NOMO-1 (cell line): ENCODE measurements around the gene RASL10B.

ENCODE experiments used
- DNase-seq, 2 experiments: peaks; one replicate each; lab custom pipeline; 2025; ENCODE audit not compliant: unreplicated experiment in 2 of 2; lab: John Stamatoyannopoulos, UW

The RASL10B gene

DNA sequence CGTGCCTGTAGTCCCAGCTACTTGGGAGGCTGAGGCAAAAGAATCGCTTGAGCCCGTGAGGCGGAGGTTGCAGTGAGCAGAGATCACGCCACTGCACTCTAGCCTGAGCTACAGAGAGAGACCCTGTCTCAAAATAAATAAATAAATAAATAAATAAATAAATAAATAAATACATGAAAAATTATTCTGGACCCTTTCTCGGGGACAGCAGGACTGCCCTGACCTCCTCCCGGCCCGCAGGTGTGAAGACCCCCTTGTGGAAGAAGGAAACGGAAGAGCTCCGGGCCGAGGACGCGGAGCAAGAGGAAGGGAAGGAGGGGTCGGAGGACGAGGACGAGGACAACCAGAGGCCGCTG is 32.3 kb downstream of the RASL10B start:
- DNase-seq = no peak

DNA sequence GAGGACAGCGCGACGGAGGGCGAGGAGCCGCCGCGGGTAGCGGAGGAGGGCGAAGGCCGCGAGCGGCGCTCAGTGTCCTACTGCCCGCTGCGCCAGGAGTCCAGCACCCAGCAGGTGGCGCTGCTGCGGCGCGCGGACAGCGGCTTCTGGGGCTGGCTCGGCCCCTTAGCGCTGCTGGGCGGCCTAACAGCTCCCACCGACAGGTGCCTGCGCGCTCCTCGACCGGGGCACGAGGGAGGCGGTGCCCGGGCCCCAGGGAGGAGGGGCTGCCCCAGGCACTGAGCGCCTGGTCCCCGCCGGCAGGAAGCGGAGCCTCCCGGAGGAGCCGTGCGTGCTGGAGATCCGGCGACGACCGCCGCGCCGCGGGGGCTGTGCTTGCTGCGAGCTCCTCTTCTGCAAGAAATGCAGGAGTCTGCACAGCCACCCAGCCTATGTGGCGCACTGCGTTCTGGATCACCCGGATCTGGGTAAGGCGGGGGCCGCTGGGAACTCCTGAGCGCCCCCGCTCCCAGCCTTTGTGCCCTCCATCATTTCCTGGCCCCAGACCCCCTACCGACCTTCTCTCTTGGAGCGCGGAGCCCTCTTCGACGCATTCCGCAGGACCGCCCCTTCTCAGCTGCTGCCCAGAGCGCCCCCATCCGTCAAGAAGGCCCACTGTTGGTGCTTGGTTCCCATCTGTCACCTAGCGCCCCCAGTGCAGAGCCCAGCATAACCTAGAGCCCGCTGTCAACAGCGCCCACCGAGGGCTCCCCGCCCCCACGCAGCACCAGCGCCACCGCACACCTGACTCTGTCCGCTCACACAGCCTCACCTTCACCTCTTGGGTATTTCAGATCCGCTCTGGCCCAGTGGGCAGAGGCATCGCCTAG is 32.9 kb downstream of the RASL10B start:
- DNase-seq = peak; percentile 84 to 94

DNA sequence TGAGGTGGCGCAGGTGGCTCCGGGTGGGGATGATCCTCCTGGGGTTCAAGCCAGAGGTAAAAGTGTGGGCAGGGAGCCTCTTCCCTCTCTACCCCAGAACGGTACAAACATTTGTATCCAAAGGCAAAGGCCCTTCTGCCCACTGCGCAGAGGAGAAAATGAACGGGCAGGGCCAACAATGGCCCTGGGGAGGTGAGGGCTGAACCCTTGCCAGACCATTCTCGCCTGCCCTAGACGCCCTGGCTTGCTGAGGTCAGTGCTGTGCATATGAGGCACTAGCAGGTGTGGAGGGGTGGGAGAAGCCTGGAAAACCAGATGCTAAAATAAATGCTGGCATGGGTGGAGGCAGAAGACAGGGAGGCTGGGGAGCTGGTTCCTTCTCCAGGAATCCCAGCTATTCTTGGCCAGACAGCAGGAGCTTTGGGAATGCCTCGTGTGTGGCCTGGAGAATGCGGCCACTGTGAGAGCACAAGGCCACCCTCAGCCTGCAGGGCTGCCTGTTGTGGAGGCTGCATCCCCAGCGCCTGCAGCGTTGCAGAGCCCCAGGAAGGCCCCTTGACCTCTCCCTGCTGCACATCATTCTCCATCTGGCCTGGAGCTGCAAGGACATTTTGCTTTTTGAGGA is 33.8 kb downstream of the RASL10B start:
- no peak for DNase-seq

DNA sequence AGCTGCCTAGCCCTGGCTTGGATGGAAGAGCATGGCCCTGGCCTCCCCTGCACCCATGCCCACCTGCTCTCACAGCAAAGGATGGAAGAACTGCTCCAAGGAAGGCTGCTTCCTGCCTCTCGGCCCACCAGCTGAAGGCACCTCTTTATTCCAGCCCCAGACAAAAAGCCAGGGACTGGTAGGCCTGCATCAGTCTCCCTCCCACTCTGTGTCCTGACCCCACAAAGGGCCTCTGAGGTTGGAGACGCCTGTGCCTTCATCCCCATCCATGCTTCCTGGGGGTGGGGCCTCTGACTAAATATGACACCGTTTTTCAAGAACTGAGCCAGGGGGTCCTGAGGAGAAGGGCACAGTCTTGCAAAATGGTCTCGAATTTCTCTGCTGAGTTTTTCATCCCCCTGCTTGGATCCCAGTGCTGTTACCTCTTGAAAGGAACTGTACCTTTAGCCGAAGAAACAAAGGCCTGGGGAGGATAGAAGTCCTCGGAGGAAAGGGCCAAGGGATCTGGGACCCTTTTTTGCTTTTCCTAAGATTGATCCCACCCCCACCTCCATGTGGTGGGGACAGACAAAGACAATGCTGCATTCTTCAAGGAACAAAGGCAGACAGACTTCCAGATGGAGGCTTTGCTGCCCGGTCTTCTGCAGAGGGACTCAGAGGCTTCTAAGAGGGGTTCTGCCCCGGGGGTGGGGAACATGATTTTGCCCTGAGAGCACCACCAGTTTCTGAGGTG is 34.5 kb downstream of the RASL10B start:
- DNase-seq = no peak

DNA sequence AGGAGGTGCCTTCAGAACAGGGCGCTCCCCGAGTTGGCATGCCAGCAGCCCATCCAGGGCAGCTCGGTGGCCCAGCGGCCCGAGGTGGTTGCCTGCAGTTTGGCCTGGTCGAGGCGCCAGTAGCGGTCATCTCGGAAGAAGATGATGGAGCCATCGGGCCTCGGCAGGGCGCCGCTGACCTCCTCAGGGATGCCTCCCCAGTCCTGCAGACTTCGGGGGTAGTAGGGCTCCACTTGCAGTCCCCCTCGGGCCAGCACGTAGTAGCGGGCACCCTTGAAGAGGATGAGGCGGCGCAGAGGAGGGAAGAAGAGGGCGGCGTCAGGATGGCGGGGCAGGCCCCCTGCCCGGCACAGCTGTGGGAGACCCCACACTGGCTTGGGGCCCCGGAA is 35.0 kb downstream of the RASL10B start:
- no peak for DNase-seq

DNA sequence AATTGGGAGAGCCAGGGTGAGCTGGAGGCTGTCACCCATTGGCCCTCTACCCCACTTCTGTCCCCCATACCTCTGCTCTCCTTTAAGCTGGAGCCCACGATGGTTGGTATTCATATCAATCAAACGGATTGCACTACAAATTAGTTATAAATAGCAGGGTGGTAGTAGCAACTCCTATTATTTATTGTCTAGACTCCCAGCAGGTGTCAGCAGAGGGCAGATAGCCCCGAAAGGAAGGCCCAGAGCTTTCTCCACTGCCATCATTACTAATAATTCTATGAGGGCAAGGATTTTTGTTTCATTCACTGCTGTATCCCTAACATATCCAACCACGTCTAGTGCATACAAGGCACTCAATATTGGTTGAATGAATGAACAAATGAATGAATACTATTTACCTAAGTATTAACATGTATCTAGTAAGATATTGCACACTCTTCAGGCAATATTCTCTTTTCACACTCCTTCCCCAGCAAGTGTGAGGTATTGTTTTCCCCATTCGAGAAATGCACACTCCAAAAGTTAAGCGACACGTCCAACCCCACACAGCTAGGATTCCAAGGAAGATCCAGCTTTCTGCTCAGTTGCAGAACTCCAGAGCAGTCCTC is 35.6 kb downstream of the RASL10B start:
- peak in 1 of 2 experiments; percentile 45 for DNase-seq

DNA sequence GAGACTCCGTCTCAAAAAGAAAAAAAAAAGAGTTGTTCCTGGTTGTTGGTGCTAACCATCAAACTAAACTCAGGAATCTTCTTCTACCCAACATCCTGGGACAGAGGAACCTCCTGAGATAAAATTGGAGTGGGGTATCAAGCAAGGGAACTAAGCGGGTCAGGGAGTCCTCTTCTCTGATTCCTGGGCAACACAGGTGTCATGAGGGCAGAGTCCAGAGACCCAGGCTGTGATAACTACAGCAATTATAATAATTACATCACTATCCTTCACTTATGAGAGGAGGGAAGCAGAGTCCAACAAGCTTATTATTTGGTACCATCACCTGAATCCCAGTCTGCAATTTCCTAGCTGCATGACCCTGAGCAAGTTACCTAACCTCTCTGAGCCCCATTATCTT is 37.4 kb downstream of the RASL10B start:
- DNase-seq = no peak

DNA sequence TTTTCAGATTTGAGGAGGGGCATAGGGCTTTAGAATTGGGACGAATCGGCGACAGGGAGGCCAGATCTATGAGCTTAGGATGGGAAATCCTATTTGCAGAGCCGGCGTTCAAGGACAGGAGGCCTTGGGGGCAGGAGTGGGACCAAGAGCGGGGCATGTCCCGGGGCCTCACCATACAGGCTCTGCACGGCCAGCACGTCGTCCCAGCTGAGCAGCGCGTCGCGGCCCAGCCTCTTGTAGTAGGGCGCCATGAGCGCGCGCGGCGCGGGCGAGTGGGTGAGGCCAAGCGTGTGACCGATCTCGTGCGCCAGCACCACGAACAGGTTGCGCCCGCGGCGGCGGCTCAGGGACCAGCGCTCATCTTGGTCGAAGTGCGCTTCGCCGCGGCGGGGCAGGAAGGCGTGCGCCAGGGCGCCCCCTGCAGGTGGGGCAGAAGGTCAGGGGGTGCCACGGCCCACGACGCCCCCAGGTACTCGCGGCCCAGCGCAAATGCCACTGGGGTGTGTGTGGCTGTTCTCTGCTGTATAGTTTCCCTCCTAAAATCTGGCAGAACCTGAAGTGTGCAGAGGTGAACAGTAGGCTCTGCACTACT is 38.6 kb downstream of the RASL10B start:
- no peak for DNase-seq

DNA sequence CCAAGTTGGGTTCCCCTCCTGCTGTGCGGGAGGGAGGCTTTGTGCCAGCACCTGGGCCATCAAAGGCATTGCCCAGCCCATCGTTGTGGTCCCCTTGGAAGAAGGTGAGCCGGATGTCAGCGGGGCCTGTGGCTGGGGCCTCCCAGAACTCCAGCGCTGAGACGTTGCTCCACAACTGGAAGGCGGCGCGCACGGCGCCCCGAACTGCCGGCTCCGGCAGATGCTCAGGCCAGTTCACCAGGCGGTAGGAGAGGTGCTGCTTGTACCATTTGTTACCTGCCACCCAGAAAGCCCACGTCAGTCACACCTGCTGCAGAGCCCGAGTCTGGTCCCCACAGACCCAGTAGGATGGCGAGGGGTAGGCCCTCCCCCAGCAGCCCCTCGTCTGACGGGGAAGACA is 41.7 kb downstream of the RASL10B start:
- DNase-seq = no peak

DNA sequence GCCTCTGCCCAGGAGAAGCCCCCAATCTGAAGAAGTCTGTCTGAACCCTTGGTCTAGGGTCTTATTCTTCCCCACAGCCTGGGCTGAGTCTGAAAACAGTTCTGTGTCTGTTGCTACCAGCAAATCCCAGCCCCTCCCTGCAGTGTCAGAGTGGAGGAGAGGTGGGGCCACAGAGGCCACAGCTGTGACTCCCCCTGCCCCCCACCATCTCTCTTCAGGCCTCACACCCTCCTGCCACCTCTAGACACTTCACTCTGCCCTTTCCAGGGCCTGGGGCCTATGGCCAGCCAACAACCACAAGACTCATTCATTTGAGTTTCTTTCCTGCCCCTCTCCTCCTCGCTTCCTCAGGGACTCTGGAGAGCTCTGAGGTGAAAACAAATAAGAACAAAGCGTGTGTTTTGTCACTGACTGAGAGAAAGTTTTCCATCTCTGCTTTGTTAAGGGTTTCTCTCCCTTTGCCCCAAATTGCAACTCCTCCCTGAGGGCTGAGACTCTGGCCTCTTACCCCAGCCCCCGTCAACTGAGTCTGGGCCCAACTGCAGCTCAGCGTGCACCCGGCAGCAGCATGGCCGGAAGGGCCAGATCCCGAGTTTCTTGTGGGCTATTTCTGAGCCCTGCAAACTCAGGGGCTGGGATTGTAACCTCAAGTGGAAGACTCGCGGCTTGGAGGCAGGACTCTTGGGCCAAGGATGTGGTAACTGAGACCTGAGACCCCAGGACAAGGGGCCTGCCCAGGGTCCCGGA is 42.4 kb downstream of the RASL10B start:
- no peak for DNase-seq

DNA sequence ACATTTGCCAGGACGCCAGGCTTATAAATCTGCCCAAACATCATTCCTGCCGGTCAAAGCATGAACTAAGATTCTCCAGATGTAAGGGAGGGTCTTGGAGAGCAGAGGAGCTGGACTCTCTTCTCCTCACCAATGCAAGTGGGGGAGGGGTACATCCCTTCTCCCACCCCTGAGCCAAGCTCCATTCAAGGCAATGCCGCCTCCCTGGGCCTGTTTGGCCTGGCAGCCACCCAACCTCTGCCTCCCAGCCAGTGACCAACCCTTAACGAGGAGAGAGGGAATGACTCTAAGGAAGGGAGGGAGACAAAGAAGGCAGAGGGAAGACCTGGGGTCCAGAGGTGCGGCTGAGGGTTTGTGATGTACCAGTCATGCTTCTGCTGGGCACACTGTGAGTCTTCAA is 43.1 kb downstream of the RASL10B start:
- no peak for DNase-seq

DNA sequence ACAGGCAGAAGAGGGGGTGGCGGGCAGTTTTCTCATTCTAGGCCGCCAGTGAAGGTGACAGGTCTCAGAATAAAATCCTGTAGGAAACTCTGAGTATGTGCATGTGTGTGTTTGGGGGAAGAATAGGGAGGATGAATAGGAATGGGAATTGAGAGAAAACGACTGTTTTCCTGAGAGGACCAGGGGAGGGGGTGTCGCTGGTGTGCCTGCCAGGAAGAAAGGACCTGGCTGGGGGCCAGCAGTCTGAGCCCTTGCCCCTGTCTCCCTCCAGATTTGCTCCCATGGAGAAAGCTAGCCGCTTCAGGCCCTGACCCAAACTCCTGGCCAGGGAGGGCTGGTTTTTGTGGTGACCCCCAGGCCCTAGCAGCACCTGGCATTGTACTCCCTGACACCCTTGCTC is 43.6 kb downstream of the RASL10B start:
- no peak for DNase-seq

DNA sequence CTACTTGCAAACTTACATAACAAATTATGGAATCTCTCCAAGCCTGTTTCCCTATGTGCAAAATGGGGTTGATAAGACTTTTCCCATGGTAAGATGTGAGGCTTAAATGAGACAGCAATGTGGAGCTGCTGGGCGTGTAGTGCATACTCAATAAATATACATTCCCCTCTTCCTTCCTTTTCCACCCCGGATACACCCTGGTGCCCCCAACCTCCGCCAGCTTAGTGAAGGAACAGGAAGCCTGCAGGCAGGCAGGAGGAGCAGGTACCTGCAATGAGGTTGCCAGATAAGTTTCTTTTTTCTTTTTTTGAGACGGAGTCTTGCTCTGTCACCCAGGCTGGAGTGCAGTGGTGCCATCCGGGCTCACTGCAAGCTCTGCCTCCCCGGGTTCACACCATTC is 44.1 kb downstream of the RASL10B start:
- DNase-seq = no peak

DNA sequence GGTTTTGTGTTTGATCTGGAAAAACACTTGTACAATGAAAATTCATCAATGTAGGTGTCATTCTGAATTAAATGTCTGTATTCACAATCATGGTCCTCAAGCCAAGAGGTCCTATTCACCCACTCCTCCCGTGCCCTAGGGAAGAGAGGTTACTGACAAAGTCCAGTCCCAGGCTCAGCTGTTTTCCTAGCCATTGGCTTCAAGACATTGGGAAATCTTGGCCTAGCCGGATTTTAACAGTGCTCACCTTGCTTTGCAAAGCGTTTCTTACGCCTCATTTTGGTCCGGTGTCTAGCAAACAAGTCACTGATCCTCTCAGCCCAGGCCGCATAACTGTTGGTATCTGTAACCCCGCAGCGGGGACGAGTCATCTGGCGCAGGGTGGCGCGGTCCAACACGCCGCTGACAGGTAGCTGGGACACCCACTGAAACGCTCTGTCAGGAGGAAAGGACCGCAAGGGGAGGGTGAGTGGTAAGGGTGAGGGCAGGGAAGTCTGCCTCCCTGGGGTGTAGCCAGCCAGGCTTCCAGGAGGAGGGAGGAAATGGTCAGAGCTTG is 47.3 kb downstream of the RASL10B start:
- DNase-seq = no peak

DNA sequence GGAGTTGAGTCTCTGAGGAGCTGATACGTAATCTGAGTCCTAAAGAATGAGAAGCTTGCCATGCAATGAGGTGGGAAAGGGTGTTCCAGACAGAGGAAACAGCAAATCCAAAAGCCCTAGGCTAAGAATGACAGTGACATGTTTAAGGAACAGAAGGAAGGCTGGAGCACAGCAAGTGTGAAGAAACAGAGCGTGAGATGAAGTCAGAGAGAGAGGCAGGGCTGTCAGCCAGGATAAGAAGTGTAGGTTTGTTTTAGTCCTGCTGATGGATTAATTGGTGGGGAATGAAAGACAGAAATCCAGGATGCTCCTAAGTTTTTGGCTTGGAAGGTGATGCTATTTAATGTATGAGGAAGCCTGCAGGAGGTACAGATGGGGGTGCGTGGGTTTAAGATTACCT is 49.5 kb downstream of the RASL10B start:
- DNase-seq = no peak

DNA sequence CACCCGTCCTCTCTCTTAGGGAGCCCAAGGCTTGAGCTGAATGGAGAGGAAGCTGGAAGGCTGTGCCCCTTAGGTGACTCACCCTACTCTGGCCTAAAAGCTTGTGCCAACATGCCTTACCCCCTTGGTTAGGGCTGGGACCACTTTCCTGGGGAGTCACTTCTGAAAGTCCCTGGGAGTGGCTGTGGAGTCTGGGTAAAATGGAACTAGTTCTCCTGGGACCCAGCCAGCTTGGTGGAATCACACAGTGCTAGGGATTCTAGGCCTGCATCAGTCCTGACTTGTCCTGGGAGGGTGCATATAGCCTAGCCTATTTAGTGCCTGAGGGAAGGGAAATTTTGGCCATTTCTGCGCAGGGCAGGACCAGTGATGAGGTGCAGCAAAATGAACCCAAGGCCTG is 53.5 kb downstream of the RASL10B start:
- DNase-seq = no peak

DNA sequence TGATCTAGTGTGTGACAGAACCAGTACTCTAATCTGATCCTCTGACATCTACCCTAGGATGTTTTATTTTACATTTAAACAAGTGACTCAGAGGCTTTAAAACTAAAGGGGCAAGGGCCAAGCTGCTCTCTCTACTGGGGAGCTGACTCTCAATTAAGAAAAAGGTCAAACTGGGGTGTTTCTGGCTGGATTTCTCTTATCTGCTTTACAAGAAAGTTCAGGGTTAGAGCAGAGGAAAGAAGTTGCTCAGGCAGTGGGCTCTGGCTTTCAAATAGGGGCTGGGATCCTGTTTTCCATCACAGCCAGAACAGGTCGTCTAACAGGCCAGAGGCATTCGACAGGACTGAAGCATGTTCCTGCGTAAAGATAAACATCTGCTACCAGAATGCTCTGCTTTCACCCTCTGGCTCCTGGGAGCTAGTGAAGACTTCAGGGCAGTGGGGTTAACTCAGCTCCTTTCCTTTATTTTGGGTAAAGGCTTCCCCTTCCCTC is 55.5 kb downstream of the RASL10B start:
- no peak for DNase-seq

DNA sequence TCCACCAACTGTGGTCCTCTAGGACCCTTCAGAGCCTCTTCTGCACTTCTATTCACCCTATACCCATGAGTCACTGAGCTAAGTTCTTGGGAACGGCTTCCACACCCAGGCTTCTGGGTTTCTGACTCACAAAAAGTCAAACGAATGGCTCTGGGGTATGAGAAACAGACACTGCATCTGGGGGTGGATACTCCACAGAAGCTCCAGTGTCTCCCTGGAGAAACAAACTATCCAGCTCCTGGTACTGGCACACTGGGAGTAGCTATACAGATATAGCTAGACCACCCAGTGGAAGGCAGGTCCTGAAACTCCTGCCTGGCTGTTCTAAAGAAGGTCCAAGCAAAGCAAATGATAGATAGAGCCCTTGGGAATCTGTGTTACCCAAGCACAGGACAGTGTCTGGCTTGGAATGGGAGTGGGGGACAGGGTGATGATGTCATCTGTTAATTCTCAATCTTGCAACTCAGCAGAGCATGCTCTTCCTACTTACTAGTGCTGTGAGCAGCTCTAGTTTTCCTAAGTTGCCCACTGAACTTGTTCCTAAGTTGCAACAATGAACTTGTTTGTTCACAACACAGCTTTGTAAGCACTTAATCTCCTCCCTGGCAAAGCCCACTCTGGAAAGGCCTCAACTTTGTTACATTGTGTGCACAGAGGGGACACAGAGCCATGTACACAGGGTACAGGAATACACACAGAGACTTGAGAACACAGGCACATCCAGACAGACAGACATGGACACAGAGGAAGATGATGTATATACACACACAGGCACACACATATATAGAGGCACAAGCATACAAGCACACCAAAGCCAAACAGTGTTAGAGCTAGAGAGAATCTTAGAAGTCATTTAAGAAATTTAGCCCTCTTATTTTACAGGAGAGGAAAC is 57.3 kb downstream of the RASL10B start:
- no peak for DNase-seq

DNA sequence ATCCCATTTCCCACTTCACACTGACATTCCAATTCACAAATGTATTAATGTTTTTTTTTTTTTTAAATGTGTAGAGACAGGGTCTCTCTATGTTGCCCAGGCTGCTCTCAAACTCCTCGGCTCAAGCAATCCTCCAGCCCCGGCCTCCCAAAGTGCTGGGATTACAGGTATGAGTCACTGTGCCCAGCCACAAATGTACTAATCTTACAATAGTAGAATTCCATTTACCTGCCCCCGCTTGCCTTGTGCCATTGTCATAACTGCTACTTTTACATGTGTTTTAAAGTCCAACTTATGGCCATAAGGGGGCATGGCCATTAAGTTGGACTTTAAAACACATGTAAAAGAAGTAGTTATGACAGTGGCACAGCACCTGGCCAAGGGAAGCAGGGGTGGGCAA is 59.4 kb downstream of the RASL10B start:
- no peak for DNase-seq
